B cell (primary cell): Measurements from ENCODE around the gene DENND2A. TPM values are rescaled to one million over a fixed set of nuclear protein-coding genes. Genes with fewer than 3 reads are reported as not detected.

Source experiments
- ATAC-seq: fragments of 200-7000 bp; cut with Tn5 transposase; one replicate; pipeline ENCODE4 v1.10.0; 2021; ENCODE audit warnings: low read depth, mild to moderate bottlenecking, moderate number of reproducible peaks, moderate library complexity
- CTCF ChIA-PET: fragments of 350-600 bp; sonication (Branson Sonifier 250); formaldehyde crosslinking; loops from one replicate; lab custom pipeline; 2021; ENCODE audit warnings: antibody characterized with exemption, inconsistent platforms; lab: Charles Lee
- POLR2A ChIA-PET: fragments of 350-600 bp; sonication (Branson Sonifier 250); formaldehyde crosslinking; loops from one replicate; lab custom pipeline; 2021; ENCODE audit warnings: antibody characterized with exemption; lab: Charles Lee
- DNase-seq: peaks from one replicate; pipeline ENCODE4 v3.0.0; 2013
- H2AFZ ChIP-seq: 2 replicates; pipeline ENCODE4 v1.6.1; 2012; ENCODE audit warnings: mild to moderate bottlenecking, low read depth, low read length; ENCODE audit not compliant: insufficient read depth, poor library complexity, severe bottlenecking
- H3K27ac ChIP-seq, 2 donors: 1 replicate in 1 of 2; 2 replicates in 1 of 2; pipeline ENCODE4 v1.5.1; 2012 to 2013; ENCODE audit warnings: low read length in 2 of 2, mild to moderate bottlenecking in 2 of 2, moderate library complexity in 1 of 2
- H3K27me3 ChIP-seq, 4 experiments: fragments of 200-600 bp in 1 of 4; sonication (generic) in 1 of 4; replicated peaks in 1 of 4; 1 replicate in 2 of 4; 2 replicates in 2 of 4; pipeline versions ENCODE4 v1.6.1 to v1.7.0; 2013 to 2016; ENCODE audit warnings: low read length in 3 of 4, mild to moderate bottlenecking in 2 of 4, mixed read lengths in 1 of 4, moderate library complexity in 1 of 4; ENCODE audit not compliant: insufficient read depth in 4 of 4, control insufficient read depth in 3 of 4; ENCODE audit errors: control extremely low read depth in 1 of 4
- H3K36me3 ChIP-seq, 2 experiments: replicated peaks in 1 of 2; 1 replicate in 1 of 2; 2 replicates in 1 of 2; pipeline versions ENCODE4 v1.6.1 to v1.7.1; 2013; ENCODE audit warnings: low read length in 1 of 2; ENCODE audit not compliant: insufficient read depth in 2 of 2, control insufficient read depth in 1 of 2; ENCODE audit errors: control extremely low read depth in 1 of 2, extremely low read depth in 1 of 2
- H3K4me1 ChIP-seq, 2 donors: fragments of 200-600 bp in 1 of 2; sonication (generic) in 1 of 2; 1 replicate in 1 of 2; 2 replicates in 1 of 2; pipeline versions ENCODE4 v1.5.1 to v1.6.1; 2013 to 2017; ENCODE audit warnings: low read length in 2 of 2; ENCODE audit not compliant: control insufficient read depth in 2 of 2, insufficient read depth in 2 of 2
- H3K4me2 ChIP-seq: replicated peaks from 2 replicates; pipeline ENCODE3; 2012; ENCODE audit warnings: mild to moderate bottlenecking, low read depth, low read length; ENCODE audit not compliant: poor library complexity, severe bottlenecking
- H3K4me3 ChIP-seq, 5 experiments: fragments of 200-600 bp in 1 of 5; sonication (generic) in 1 of 5; 1 replicate in 3 of 5; 2 replicates in 2 of 5; pipeline versions ENCODE4 v1.5.1 to v1.7.0; 2011 to 2016; ENCODE audit warnings: low read length in 4 of 5, mild to moderate bottlenecking in 4 of 5, low read depth in 2 of 5, control low read depth in 1 of 5, moderate library complexity in 1 of 5; ENCODE audit not compliant: insufficient read depth in 1 of 5; ENCODE audit errors: control extremely low read depth in 1 of 5, extremely low read depth in 1 of 5
- H3K79me2 ChIP-seq: fragments of 200-600 bp; sonication (generic); one replicate; pipeline ENCODE4 v1.6.0; 2016; ENCODE audit warnings: low read length; ENCODE audit not compliant: control insufficient read depth, insufficient read depth
- H3K9ac ChIP-seq: fragments of 200-600 bp; sonication (generic); 2 replicates; pipeline ENCODE4 v1.6.1; 2017; ENCODE audit warnings: mild to moderate bottlenecking, low read length, moderate library complexity
- H3K9me3 ChIP-seq, 3 donors: one replicate each; pipeline versions ENCODE4 v1.6.1 to v1.7.1; 2013; ENCODE audit warnings: low read length in 2 of 3; ENCODE audit not compliant: control insufficient read depth in 2 of 3, insufficient read depth in 1 of 3; ENCODE audit errors: control extremely low read depth in 1 of 3
- H4K20me1 ChIP-seq: 2 replicates; pipeline ENCODE4 v1.6.0; 2012; ENCODE audit warnings: mild to moderate bottlenecking, low read length; ENCODE audit not compliant: insufficient read depth, control insufficient read depth, poor library complexity, severe bottlenecking
- H3K27ac Mint-ChIP-seq: one replicate; pipeline ENCODE4 v1.8.0; 2021; ENCODE audit warnings: mixed read lengths
- H3K27me3 Mint-ChIP-seq: one replicate; pipeline ENCODE4 v1.8.0; 2021; ENCODE audit warnings: mixed read lengths
- H3K4me1 Mint-ChIP-seq: one replicate; pipeline ENCODE4 v1.8.0; 2021; ENCODE audit warnings: mixed read lengths
- H3K4me3 Mint-ChIP-seq: one replicate; pipeline ENCODE4 v1.8.0; 2021; ENCODE audit warnings: mixed read lengths
- H3K9me3 Mint-ChIP-seq: one replicate; pipeline ENCODE4 v1.8.0; 2022; ENCODE audit warnings: mixed read lengths; ENCODE audit not compliant: insufficient read depth
- CTCF ChIP-seq: fragments of 200-600 bp; IDR thresholded peaks from one replicate; pipeline ENCODE4 v1.8.0; 2022; ENCODE audit warnings: antibody characterized with exemption, mild to moderate bottlenecking
- EZH2 ChIP-seq: IDR thresholded peaks from 2 replicates; pipeline ENCODE4 v1.6.1; 2012; ENCODE audit warnings: borderline replicate concordance, low read depth, mild to moderate bottlenecking, moderate library complexity, low read length; ENCODE audit not compliant: insufficient read depth, poor library complexity, severe bottlenecking
- WGBS: methylation state at CpG from one replicate; pipeline ENCODE4 v1.1.5; 2013; ENCODE audit warnings: missing lambda C conversion rate; ENCODE audit not compliant: insufficient coverage; 5-methylcytosine and 5-hydroxymethylcytosine counted together
- intact Hi-C: fragments of 100-400 bp; cut with micrococcal nuclease; formaldehyde crosslinking; loops from one replicate; pipeline ENCODE4 v1.10.0; 2022
- polyA plus RNA-seq: library from polyadenylated mRNA; depleted of rRNA; stranded (reverse); fragments of >200 nt; gene quantifications from 2 replicates; pipeline ENCODE4 v1.2.3, GENCODE V29; 2012
- total RNA-seq, 2 donors: library from RNA; stranded (reverse); fragments of 120-200 nt in 1 of 2; gene quantifications; 1 replicate in 1 of 2; 2 replicates in 1 of 2; pipeline versions ENCODE4 v1.2.3 to v1.2.4, GENCODE V29; 2013 to 2022

The DENND2A gene
- total and polyA plus RNA-seq, 2 donors (not counting 1 experiment from before 2014, with no cell fraction given) = 0.31 TPM; not detected in 1

- Mint-ChIP-seq H3K27me3 (peaks cover 2% of the 10 kb centered on the region), H3K4me3 (no peak overlapping the region), H3K9me3 (no peaks in the 10 kb centered on the region), H3K4me1 (peaks cover 7% of the 10 kb centered on the region), H3K27ac (no peak overlapping the region)
- CTCF ChIA-PET = interaction anchor here (0.7 kb wide), 2 partner anchors 503 to 965 kb away, joined by 4 to 6 read pairs; no protein-coding TSS in a partner anchor
- no peak for ATAC-seq
- H3K36me3 ChIP-seq = no peaks in the 10 kb centered on the region
- intact Hi-C loops = no loop called here
- no peaks in the 10 kb centered on the region for H3K9me3 ChIP-seq
- H3K27ac ChIP-seq = no peak overlapping the region
- no peaks in the 10 kb centered on the region for H3K27me3 ChIP-seq
- no CpG with 5 or more reads among the region's 1 CpG for WGBS
- no peaks in the 10 kb centered on the region for H3K79me2 ChIP-seq
- no peak for DNase-seq
- H2AFZ ChIP-seq = no peak overlapping the region
- POLR2A ChIA-PET = no interaction called here
- no peak overlapping the region for H3K9ac ChIP-seq
- H3K4me2 ChIP-seq = no peak overlapping the region
- H3K4me3 ChIP-seq = no peak overlapping the region
- H4K20me1 ChIP-seq = no peaks in the 10 kb centered on the region
- H3K4me1 ChIP-seq = no peaks in the 10 kb centered on the region
- TF ChIP-seq EZH2 (no peak), CTCF (no peak)
Observed at GRCh38 chr7:140619176-140619575, 21.4 kb downstream of the DENND2A start.

GRCh38 chr7:140618306-140618705, 22.3 kb downstream of the DENND2A start:
- Mint-ChIP-seq H3K27ac (no peak overlapping the region), H3K4me1 (peaks cover 7% of the 10 kb centered on the region), H3K27me3 (no peaks in the 10 kb centered on the region), H3K9me3 (no peaks in the 10 kb centered on the region), H3K4me3 (no peak overlapping the region)
- intact Hi-C loops = no loop called here
- H3K79me2 ChIP-seq = no peaks in the 10 kb centered on the region
- TF ChIP-seq EZH2 (no peak), CTCF (no peak)
- ATAC-seq = no peak
- no peak overlapping the region for H2AFZ ChIP-seq
- ChIA-PET CTCF (interaction anchor here (0.9 to 1.1 kb wide), 2 partner anchors 9 to 32 kb away, joined by 3 to 4 read pairs; no protein-coding TSS in a partner anchor), POLR2A (no interaction called here)
- no peaks in the 10 kb centered on the region for H3K4me1 ChIP-seq
- H3K4me3 ChIP-seq = no peak overlapping the region
- H3K9ac ChIP-seq = no peak overlapping the region
- H3K9me3 ChIP-seq = no peaks in the 10 kb centered on the region
- no peaks in the 10 kb centered on the region for H3K36me3 ChIP-seq
- H4K20me1 ChIP-seq = no peaks in the 10 kb centered on the region
- WGBS = 100% methylated on average over 1 of the region's 5 CpGs
- no peak overlapping the region for H3K27ac ChIP-seq
- no peaks in the 10 kb centered on the region for H3K27me3 ChIP-seq
- DNase-seq = no peak
- no peak overlapping the region for H3K4me2 ChIP-seq
